ENCODE data around the gene ILF3.

ILF3 gene

GRCh38 chr19:10677751-10678150 is 23.6 kb downstream of the ILF3 start:
- FAIRE-seq (no peak), DNase-seq (ENCODE audit: insufficient read length, low spot score) (no peak)
- TF ChIP-seq CTCF (IDR thresholded peaks at IDR 0.05; ENCODE audit: insufficient read depth, missing control alignments), result no peak

- FAIRE-seq (no peak), DNase-seq (ENCODE audit: insufficient read length, low spot score) (no peak)
- TF ChIP-seq CTCF (IDR thresholded peaks at IDR 0.05; ENCODE audit: insufficient read depth, missing control alignments), result no peak
These were observed 24.7 kb downstream of the ILF3 start for GRCh38 chr19:10678813-10679212.

- FAIRE-seq, result no peak
- no peak for DNase-seq (ENCODE audit: insufficient read length, low spot score)
- TF ChIP-seq CTCF (IDR thresholded peaks at IDR 0.05; ENCODE audit: insufficient read depth, missing control alignments), result no peak
These were observed 25.6 kb downstream of the ILF3 start for GRCh38 chr19:10679743-10680142.

GRCh38 chr19:10680545-10681135 is 26.5 kb downstream of the ILF3 start:
- DNase-seq (ENCODE audit: insufficient read length, low spot score), result no peak
- no peak for FAIRE-seq
- no peak for TF ChIP-seq CTCF (IDR thresholded peaks at IDR 0.05; ENCODE audit: insufficient read depth, missing control alignments)

- no peak for DNase-seq (ENCODE audit: insufficient read length, low spot score)
- no peak for TF ChIP-seq CTCF (IDR thresholded peaks at IDR 0.05; ENCODE audit: insufficient read depth, missing control alignments)
- no peak for FAIRE-seq
These were observed 27.5 kb downstream of the ILF3 start for GRCh38 chr19:10681658-10682057.

GRCh38 chr19:10682397-10683063 is 28.4 kb downstream of the ILF3 start:
- no peak for FAIRE-seq
- no peak for TF ChIP-seq CTCF (IDR thresholded peaks at IDR 0.05; ENCODE audit: insufficient read depth, missing control alignments)
- no peak for DNase-seq (ENCODE audit: insufficient read length, low spot score)

GRCh38 chr19:10683064-10683426 is 28.9 kb downstream of the ILF3 start:
- DNase-seq (ENCODE audit: insufficient read length, low spot score), result no peak
- FAIRE-seq, result no peak
- no peak for TF ChIP-seq CTCF (IDR thresholded peaks at IDR 0.05; ENCODE audit: insufficient read depth, missing control alignments)

Measured in D721Med (cell line).